ENCODE results near the gene POLD3.
A peak's percentile ranks its signal among the peaks of the same experiment; 100 is the strongest.
"Not testable (repeated sequence)": the region's sequence is repeated elsewhere in the genome, so short reads cannot be mapped to it uniquely, and the experiment has no call there.

Gene POLD3

GRCh38 chr11:74633406-74634393 lies 41.3 kb downstream of the POLD3 start:
- H3K4me3 ChIP-seq (ENCODE audit: low read depth, low read length) = no peak overlapping the region
- no peak for DNase-seq (ENCODE audit: low read depth)

GRCh38 chr11:74634537-74634936 lies 42.2 kb downstream of the POLD3 start:
- H3K4me3 ChIP-seq (ENCODE audit: low read depth, low read length) = no peak overlapping the region
- DNase-seq (ENCODE audit: low read depth) = peak; percentile 43

GRCh38 chr11:74636630-74637184 lies 44.3 kb downstream of the POLD3 start:
- no peak overlapping the region for H3K4me3 ChIP-seq (ENCODE audit: low read depth, low read length)
- DNase-seq (ENCODE audit: low read depth) = peak; percentile 77

GRCh38 chr11:74637700-74638099 lies 45.3 kb downstream of the POLD3 start:
- H3K4me3 ChIP-seq (ENCODE audit: low read depth, low read length) = no peak overlapping the region
- no peak for DNase-seq (ENCODE audit: low read depth)

- no peak overlapping the region for H3K4me3 ChIP-seq (ENCODE audit: low read depth, low read length)
- no peak for DNase-seq (ENCODE audit: low read depth)
Measured at GRCh38 chr11:74638869-74639268, 46.5 kb downstream of the POLD3 start.

GRCh38 chr11:74639533-74639932 lies 47.2 kb downstream of the POLD3 start:
- no peak for DNase-seq (ENCODE audit: low read depth)
- no peak overlapping the region for H3K4me3 ChIP-seq (ENCODE audit: low read depth, low read length)

- no peak for DNase-seq (ENCODE audit: low read depth)
Measured at GRCh38 chr11:74641289-74641688, 48.9 kb downstream of the POLD3 start.

GRCh38 chr11:74641905-74642304 lies 49.5 kb downstream of the POLD3 start:
- no peak for DNase-seq (ENCODE audit: low read depth)

More at GRCh38 chr11:74641289-74641688, 48.9 kb downstream of the POLD3 start:
- H3K4me3 ChIP-seq (ENCODE audit: low read depth, low read length) = no peak overlapping the region

GRCh38 chr11:74642912-74643311 lies 50.5 kb downstream of the POLD3 start:
- no peak overlapping the region for H3K4me3 ChIP-seq (ENCODE audit: low read depth, low read length)
- DNase-seq (ENCODE audit: low read depth) = no peak

More at GRCh38 chr11:74641905-74642304, 49.5 kb downstream of the POLD3 start:
- no peak overlapping the region for H3K4me3 ChIP-seq (ENCODE audit: low read depth, low read length)

- H3K4me3 ChIP-seq (ENCODE audit: low read depth, low read length) = no peak overlapping the region
- no peak for DNase-seq (ENCODE audit: low read depth)
Measured at GRCh38 chr11:74644081-74644480, 51.7 kb downstream of the POLD3 start.

GRCh38 chr11:74646215-74646614 lies 53.8 kb downstream of the POLD3 start:
- no peak for DNase-seq (ENCODE audit: low read depth)
- H3K4me3 ChIP-seq (ENCODE audit: low read depth, low read length) = no peak overlapping the region

- no peak overlapping the region for H3K4me3 ChIP-seq (ENCODE audit: low read depth, low read length)
- DNase-seq (ENCODE audit: low read depth) = no peak
Measured at GRCh38 chr11:74646954-74647353, 54.6 kb downstream of the POLD3 start.

- DNase-seq (ENCODE audit: low read depth) = no peak
- H3K4me3 ChIP-seq (ENCODE audit: low read depth, low read length) = no peak overlapping the region
Measured at GRCh38 chr11:74647404-74647803, 55.0 kb downstream of the POLD3 start.

GRCh38 chr11:74647831-74648230 lies 55.4 kb downstream of the POLD3 start:
- H3K4me3 ChIP-seq (ENCODE audit: low read depth, low read length) = no peak overlapping the region
- DNase-seq (ENCODE audit: low read depth) = no peak

- H3K4me3 ChIP-seq (ENCODE audit: low read depth, low read length) = no peak overlapping the region
- no peak for DNase-seq (ENCODE audit: low read depth)
Measured at GRCh38 chr11:74648894-74649293, 56.5 kb downstream of the POLD3 start.

- H3K4me3 ChIP-seq (ENCODE audit: low read depth, low read length) = no peak overlapping the region
- peak; percentile 80 for DNase-seq (ENCODE audit: low read depth)
Measured at GRCh38 chr11:74650498-74650897, 58.1 kb downstream of the POLD3 start.

GRCh38 chr11:74654976-74655375 lies 62.6 kb downstream of the POLD3 start:
- DNase-seq (ENCODE audit: low read depth) = no peak
- H3K4me3 ChIP-seq (ENCODE audit: low read depth, low read length) = no peak overlapping the region

GRCh38 chr11:74659124-74659523 lies 66.7 kb downstream of the POLD3 start:
- not testable (repeated sequence) for H3K4me3 ChIP-seq (ENCODE audit: low read depth, low read length); DNase-seq (ENCODE audit: low read depth)

- no peak overlapping the region for H3K4me3 ChIP-seq (ENCODE audit: low read depth, low read length)
- DNase-seq (ENCODE audit: low read depth) = no peak
Measured at GRCh38 chr11:74662487-74663103, 70.2 kb downstream of the POLD3 start.

GRCh38 chr11:74663315-74663714 lies 70.9 kb downstream of the POLD3 start:
- no peak overlapping the region for H3K4me3 ChIP-seq (ENCODE audit: low read depth, low read length)
- no peak for DNase-seq (ENCODE audit: low read depth)
